ENCODE data around the gene AAK1.

DNA sequence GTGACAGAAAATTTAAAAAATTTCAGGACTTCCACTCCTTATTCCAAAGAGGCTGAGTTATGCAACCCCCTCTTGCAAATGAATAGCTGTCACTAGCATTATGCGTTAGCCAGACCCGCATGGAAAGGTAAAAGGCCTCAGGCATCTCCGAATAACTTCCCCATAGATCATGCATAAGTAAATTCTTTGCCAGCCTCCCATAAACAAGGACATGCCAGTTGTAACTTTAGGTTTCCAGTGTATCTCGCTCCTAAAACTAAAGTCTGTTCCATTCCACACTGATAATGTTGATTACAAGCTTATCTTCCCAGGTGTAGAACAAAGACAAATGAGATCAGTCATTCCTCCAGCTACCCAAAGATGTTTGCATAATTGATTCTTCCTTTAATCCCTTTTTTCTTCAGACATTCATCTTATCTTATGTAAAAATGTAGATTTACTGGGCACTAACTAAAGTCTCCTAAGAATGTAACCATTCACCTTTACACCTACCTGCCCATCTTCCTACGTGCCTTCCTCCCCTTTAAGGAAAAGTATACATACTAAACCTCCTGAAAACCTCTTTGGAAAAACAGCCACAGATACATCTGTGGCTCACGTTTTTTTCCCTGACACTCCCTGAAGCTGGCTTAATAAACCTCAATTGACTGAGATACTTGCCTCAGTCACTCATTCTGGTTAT lies 192.7 kb downstream of the AAK1 start:
- TF ChIP-seq, protein P1, sequence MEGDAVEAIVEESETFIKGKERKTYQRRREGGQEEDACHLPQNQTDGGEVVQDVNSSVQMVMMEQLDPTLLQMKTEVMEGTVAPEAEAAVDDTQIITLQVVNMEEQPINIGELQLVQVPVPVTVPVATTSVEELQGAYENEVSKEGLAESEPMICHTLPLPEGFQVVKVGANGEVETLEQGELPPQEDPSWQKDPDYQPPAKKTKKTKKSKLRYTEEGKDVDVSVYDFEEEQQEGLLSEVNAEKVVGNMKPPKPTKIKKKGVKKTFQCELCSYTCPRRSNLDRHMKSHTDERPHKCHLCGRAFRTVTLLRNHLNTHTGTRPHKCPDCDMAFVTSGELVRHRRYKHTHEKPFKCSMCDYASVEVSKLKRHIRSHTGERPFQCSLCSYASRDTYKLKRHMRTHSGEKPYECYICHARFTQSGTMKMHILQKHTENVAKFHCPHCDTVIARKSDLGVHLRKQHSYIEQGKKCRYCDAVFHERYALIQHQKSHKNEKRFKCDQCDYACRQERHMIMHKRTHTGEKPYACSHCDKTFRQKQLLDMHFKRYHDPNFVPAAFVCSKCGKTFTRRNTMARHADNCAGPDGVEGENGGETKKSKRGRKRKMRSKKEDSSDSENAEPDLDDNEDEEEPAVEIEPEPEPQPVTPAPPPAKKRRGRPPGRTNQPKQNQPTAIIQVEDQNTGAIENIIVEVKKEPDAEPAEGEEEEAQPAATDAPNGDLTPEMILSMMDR (optimal IDR thresholded peaks at IDR 0.05 in 1 of 3, IDR thresholded peaks at IDR 0.05 in 1 of 3, conservative IDR thresholded peaks at IDR 0.05 in 1 of 3; ENCODE audit: extremely low read depth in 1 of 3, insufficient read depth in 2 of 3, low read length in 3 of 3), result no peak
- TF ChIP-seq EZH2 (IDR thresholded peaks at IDR 0.05; ENCODE audit: low read length), result no peak

All from keratinocyte (primary cell).